Measurements from ENCODE around the gene NUMB.
A peak's percentile ranks its signal among the peaks of the same experiment; 100 is the strongest.

NUMB gene

GRCh38 chr14:73258845-73259611 lies 199.3 kb downstream of the NUMB start:
- DNase-seq, result no peak

- no peak for DNase-seq
These were observed 200.3 kb downstream of the NUMB start for GRCh38 chr14:73258076-73258475.

GRCh38 chr14:73255693-73256225 lies 202.6 kb downstream of the NUMB start:
- no peak for DNase-seq

- no peak for DNase-seq
These were observed 203.3 kb downstream of the NUMB start for GRCh38 chr14:73255005-73255400.

- no peak for DNase-seq
These were observed 203.9 kb downstream of the NUMB start for GRCh38 chr14:73254247-73255004.

- DNase-seq, result no peak
These were observed 204.6 kb downstream of the NUMB start for GRCh38 chr14:73253721-73254120.

- no peak for DNase-seq
These were observed 205.1 kb downstream of the NUMB start for GRCh38 chr14:73253323-73253610.

- no peak for DNase-seq
These were observed 205.6 kb downstream of the NUMB start for GRCh38 chr14:73252491-73253322.

- no peak for DNase-seq
These were observed 206.7 kb downstream of the NUMB start for GRCh38 chr14:73251516-73252215.

GRCh38 chr14:73250781-73251500 lies 207.4 kb downstream of the NUMB start:
- no peak for DNase-seq

- no peak for DNase-seq
These were observed 208.0 kb downstream of the NUMB start for GRCh38 chr14:73250317-73250713.

- no peak for DNase-seq
These were observed 208.6 kb downstream of the NUMB start for GRCh38 chr14:73249564-73250316.

GRCh38 chr14:73249108-73249507 lies 209.2 kb downstream of the NUMB start:
- no peak for DNase-seq

- DNase-seq, result no peak
These were observed 210.1 kb downstream of the NUMB start for GRCh38 chr14:73248108-73248868.

GRCh38 chr14:73246387-73247150 lies 211.8 kb downstream of the NUMB start:
- no peak for DNase-seq

GRCh38 chr14:73245480-73246325 lies 212.6 kb downstream of the NUMB start:
- DNase-seq, result peak; percentile 17

- DNase-seq, result no peak
These were observed 213.6 kb downstream of the NUMB start for GRCh38 chr14:73244541-73245290.

- DNase-seq, result no peak
These were observed 214.6 kb downstream of the NUMB start for GRCh38 chr14:73243748-73244147.
